ENCODE measurements around the gene ORAI3.

ORAI3 gene

DNA sequence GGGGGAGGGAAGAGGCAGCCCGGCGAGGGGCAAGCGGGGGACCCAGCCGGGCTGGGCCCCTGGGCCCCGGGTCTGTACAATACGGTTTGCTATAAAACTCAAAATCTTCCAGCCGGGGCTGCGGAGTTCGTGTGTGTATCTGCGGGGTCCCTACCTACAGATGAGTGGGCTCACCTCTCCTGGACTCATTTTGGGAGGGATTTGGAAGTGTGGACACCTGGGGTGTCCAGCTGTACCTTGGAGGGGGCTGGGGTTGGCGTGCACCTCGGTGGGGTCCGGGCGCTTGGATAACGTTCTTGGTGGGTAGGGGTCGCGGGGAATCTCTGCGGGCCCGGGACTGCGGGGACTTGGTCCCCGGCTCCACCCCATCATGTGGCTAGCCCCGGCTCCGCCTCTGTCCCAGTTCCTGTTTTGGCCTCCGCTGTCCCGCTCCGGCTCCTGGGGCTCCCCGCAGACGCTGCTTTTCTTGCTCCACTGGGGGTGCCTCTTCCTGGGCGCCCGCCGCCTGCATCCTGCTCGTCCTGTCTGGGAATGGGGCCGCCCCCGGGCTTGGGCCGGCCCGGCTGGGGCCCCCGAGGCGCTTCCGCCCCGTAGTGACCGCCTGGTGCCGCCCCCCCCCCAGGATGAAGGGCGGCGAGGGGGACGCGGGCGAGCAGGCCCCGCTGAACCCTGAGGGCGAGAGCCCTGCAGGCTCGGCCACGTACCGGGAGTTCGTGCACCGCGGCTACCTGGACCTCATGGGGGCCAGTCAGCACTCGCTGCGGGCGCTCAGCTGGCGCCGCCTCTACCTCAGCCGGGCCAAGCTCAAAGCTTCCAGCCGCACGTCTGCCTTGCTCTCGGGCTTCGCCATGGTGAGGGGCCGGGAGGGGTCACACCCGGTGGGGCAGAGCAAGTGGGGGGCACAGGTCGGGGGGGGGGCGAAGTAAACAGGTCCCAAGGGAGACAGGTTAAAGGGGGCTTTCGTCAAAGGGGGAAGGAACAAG, at the start of gene ORAI3 (continued):
- TF ChIP-seq, protein P1, sequence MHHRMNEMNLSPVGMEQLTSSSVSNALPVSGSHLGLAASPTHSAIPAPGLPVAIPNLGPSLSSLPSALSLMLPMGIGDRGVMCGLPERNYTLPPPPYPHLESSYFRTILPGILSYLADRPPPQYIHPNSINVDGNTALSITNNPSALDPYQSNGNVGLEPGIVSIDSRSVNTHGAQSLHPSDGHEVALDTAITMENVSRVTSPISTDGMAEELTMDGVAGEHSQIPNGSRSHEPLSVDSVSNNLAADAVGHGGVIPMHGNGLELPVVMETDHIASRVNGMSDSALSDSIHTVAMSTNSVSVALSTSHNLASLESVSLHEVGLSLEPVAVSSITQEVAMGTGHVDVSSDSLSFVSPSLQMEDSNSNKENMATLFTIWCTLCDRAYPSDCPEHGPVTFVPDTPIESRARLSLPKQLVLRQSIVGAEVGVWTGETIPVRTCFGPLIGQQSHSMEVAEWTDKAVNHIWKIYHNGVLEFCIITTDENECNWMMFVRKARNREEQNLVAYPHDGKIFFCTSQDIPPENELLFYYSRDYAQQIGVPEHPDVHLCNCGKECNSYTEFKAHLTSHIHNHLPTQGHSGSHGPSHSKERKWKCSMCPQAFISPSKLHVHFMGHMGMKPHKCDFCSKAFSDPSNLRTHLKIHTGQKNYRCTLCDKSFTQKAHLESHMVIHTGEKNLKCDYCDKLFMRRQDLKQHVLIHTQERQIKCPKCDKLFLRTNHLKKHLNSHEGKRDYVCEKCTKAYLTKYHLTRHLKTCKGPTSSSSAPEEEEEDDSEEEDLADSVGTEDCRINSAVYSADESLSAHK (tag by site-specific recombination; IDR thresholded peaks at IDR 0.05): no peak
- TF ChIP-seq GLIS1 (tag by site-specific recombination; IDR thresholded peaks at IDR 0.05) (peak; percentile 68), ZNF660 (tag by site-specific recombination; IDR thresholded peaks at IDR 0.05) (peak; percentile 35; the same call in 1 of the 2 replicates), ZBTB8A (tag by site-specific recombination; IDR thresholded peaks at IDR 0.05) (peak; percentile 92), IKZF3 (tag by site-specific recombination; IDR thresholded peaks at IDR 0.05) (peak; percentile 72; the same call in 1 of the 2 replicates), ZNF560 (tag by site-specific recombination; IDR thresholded peaks at IDR 0.05; ENCODE audit: borderline replicate concordance) (no peak)

DNA sequence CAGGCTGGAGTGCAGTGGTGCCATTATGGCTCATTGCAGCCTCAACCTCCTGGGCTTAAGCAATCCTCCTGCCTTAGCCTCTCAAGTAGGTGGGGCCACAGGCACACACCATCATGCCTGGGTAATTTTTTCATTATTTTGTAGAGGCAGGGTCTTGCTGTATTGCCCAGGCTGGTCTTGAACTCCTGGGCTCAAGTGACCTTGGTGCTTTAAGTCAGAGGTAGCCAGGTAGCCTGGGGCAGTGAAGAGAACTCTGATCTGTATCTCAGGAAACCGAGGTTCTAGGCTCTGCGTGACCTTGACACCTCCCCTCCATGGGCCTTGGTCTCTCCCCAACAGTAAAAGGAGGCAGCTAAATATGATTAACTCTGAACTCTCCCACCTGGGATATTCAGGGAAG, 49.1 kb upstream of the ORAI3 start:
- ChIA-PET CTCF (interaction anchor here (1.1 to 3.8 kb wide), 2 partner anchors 55 to 137 kb away, joined by 3 to 66 read pairs; partner anchors contain the start of gene RNF40), POLR2A (interaction anchor here (3.6 kb wide), 1 partner anchor 25 kb away, joined by 35 read pairs; no protein-coding TSS in a partner anchor)
- TF ChIP-seq ZBTB7A (tag by site-specific recombination; IDR thresholded peaks at IDR 0.05; ENCODE audit: low read depth) (no peak), ZNF121 (tag by site-specific recombination; IDR thresholded peaks at IDR 0.05) (peak; percentile 81), ZNF692 (tag by site-specific recombination; IDR thresholded peaks at IDR 0.05) (no peak), PRDM10 (tag by site-specific recombination; IDR thresholded peaks at IDR 0.05) (peak; percentile 85), ZNF677 (tag by site-specific recombination; IDR thresholded peaks at IDR 0.05) (no peak)

GRCh38 chr16:30900588-30900987, 48.3 kb upstream of the ORAI3 start:
- Histone ChIP-seq H3K4me1 (ENCODE audit: control insufficient read depth, insufficient read depth, low read length) (no peaks in the 10 kb centered on the region), H3K9me3 (ENCODE audit: control insufficient read depth, insufficient read depth, low read depth, low read length) (no peaks in the 10 kb centered on the region), H3K27ac (ENCODE audit: extremely low read depth, low read depth, low read length) (no peak overlapping the region), H3K36me3 (ENCODE audit: control insufficient read depth in 2 of 2, insufficient read depth in 1 of 2, low read length in 2 of 2) (no peaks in the 10 kb centered on the region), H3K4me3 (ENCODE audit: low read depth, low read length) (no peak overlapping the region)
- ChIA-PET CTCF (interaction anchor here (0.6 to 3.8 kb wide), 14 partner anchors 8 to 206 kb away, joined by 3 to 66 read pairs (median 7); partner anchors contain the start of gene RNF40), POLR2A (interaction anchor here (0.7 to 3.6 kb wide), 2 partner anchors 25 to 44 kb away, joined by 3 to 35 read pairs; no protein-coding TSS in a partner anchor)
- TF ChIP-seq ZNF292 (tag by site-specific recombination; IDR thresholded peaks at IDR 0.05; ENCODE audit: borderline replicate concordance, low read depth) (no peak), ZNF621 (tag by site-specific recombination; IDR thresholded peaks at IDR 0.05) (no peak), ZNF449 (tag by site-specific recombination; IDR thresholded peaks at IDR 0.05) (no peak), ZNF24 (tag by site-specific recombination; IDR thresholded peaks at IDR 0.05) (no peak), SP3 (tag by site-specific recombination; IDR thresholded peaks at IDR 0.05) (no peak), ZNF2 (tag by site-specific recombination; IDR thresholded peaks at IDR 0.05) (no peak), ZSCAN23 (tag by site-specific recombination; IDR thresholded peaks at IDR 0.05) (no peak), KLF16 (tag by site-specific recombination; IDR thresholded peaks at IDR 0.05) (no peak)
- TF ChIP-seq, protein P2, sequence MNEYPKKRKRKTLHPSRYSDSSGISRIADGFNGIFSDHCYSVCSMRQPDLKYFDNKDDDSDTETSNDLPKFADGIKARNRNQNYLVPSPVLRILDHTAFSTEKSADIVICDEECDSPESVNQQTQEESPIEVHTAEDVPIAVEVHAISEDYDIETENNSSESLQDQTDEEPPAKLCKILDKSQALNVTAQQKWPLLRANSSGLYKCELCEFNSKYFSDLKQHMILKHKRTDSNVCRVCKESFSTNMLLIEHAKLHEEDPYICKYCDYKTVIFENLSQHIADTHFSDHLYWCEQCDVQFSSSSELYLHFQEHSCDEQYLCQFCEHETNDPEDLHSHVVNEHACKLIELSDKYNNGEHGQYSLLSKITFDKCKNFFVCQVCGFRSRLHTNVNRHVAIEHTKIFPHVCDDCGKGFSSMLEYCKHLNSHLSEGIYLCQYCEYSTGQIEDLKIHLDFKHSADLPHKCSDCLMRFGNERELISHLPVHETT (tag by site-specific recombination; IDR thresholded peaks at IDR 0.05): no peak

More for the DNA sequence above, 49.1 kb upstream of the ORAI3 start:
- H3K4me1 ChIP-seq (ENCODE audit: control insufficient read depth, insufficient read depth, low read length): no peaks in the 10 kb centered on the region
- H3K36me3 ChIP-seq (ENCODE audit: control insufficient read depth in 2 of 2, insufficient read depth in 1 of 2, low read length in 2 of 2): no peaks in the 10 kb centered on the region
- no peak overlapping the region for H3K27ac ChIP-seq (ENCODE audit: extremely low read depth, low read depth, low read length)
- no peak overlapping the region for H3K4me3 ChIP-seq (ENCODE audit: low read depth, low read length)
- H3K9me3 ChIP-seq (ENCODE audit: control insufficient read depth, insufficient read depth, low read depth, low read length): no peaks in the 10 kb centered on the region
